WTC11 (cell line): Measurements from ENCODE around the gene RIPOR3.

ENCODE experiments used
- ATF6 ChIP-seq: sonication (generic); formaldehyde crosslinking; IDR thresholded peaks from 2 replicates; pipeline ENCODE4 v1.8.1; 2023; ENCODE audit warnings: mild to moderate bottlenecking, missing genetic modification reagents
- CTCF ChIP-seq: fragments of 200-600 bp; IDR thresholded peaks from 2 replicates; pipeline ENCODE4 v1.8.0; 2022; ENCODE audit warnings: antibody characterized with exemption
- MLX ChIP-seq: sonication (generic); formaldehyde crosslinking; IDR thresholded peaks from 2 replicates; pipeline ENCODE4 v1.8.1; 2023; ENCODE audit warnings: mild to moderate bottlenecking, missing genetic modification reagents, moderate library complexity

GRCh38 chr20:50704514-50704913 is 13.2 kb upstream of the RIPOR3 start:
- TF ChIP-seq ATF6 (CRISPR knock-in tag) = no peak
- no peak for TF ChIP-seq MLX
- no peak for TF ChIP-seq CTCF
